CD4-positive, alpha-beta memory T cell (primary cell): Measurements from ENCODE around the gene STIM1. TPM values are rescaled to one million over a fixed set of nuclear protein-coding genes. Genes with fewer than 3 reads are reported as not detected.
"Not testable (repeated sequence)": the region's sequence is repeated elsewhere in the genome, so short reads cannot be mapped to it uniquely, and the experiment has no call there.

Experiments used
- CTCF ChIA-PET: fragments of 350-600 bp; sonication (Branson Sonifier 250); formaldehyde crosslinking; loops from one replicate; lab custom pipeline; 2021; ENCODE audit warnings: inconsistent platforms; ENCODE audit not compliant: partially characterized antibody; lab: Charles Lee
- POLR2A ChIA-PET: fragments of 350-600 bp; sonication (Branson Sonifier 250); formaldehyde crosslinking; loops from one replicate; lab custom pipeline; 2021; ENCODE audit not compliant: partially characterized antibody; lab: Charles Lee
- DNase-seq, 5 donors: peaks; one replicate each; pipeline versions ENCODE4 v3.0.0 to v3.0.0-alpha.2; 2020 to 2022; ENCODE audit warnings: mixed read lengths in 1 of 5
- H3K27ac ChIP-seq: one replicate; pipeline ENCODE4 v1.7.0; 2013; ENCODE audit warnings: low read depth, low read length
- H3K27me3 ChIP-seq: 2 replicates; pipeline ENCODE4 v1.7.0; 2013; ENCODE audit warnings: mild to moderate bottlenecking, low read length, moderate library complexity; ENCODE audit not compliant: insufficient read depth
- H3K36me3 ChIP-seq: 2 replicates; pipeline ENCODE4 v1.7.0; 2013; ENCODE audit warnings: mild to moderate bottlenecking, low read length, moderate library complexity; ENCODE audit not compliant: insufficient read depth
- H3K4me1 ChIP-seq: 2 replicates; pipeline ENCODE4 v1.7.0; 2013; ENCODE audit warnings: mild to moderate bottlenecking, low read length, moderate library complexity; ENCODE audit not compliant: insufficient read depth
- H3K4me3 ChIP-seq, 2 donors: one replicate each; pipeline ENCODE4 v1.7.0; 2013; ENCODE audit warnings: low read length in 2 of 2, mild to moderate bottlenecking in 1 of 2
- H3K9me3 ChIP-seq, 2 donors: one replicate each; pipeline ENCODE4 v1.7.0; 2013; ENCODE audit warnings: low read length in 2 of 2, control low read depth in 1 of 2; ENCODE audit not compliant: control insufficient read depth in 1 of 2
- H3K27ac Mint-ChIP-seq, 7 donors: one replicate each; pipeline ENCODE4 v1.8.0; 2020 to 2021; ENCODE audit warnings: mixed read lengths in 7 of 7, mild to moderate bottlenecking in 6 of 7, inconsistent platforms in 3 of 7, moderate library complexity in 3 of 7
- H3K27me3 Mint-ChIP-seq, 2 donors: one replicate each; pipeline ENCODE4 v1.8.0; 2020 to 2021; ENCODE audit warnings: mixed read lengths in 2 of 2
- H3K36me3 Mint-ChIP-seq, 2 donors: one replicate each; pipeline ENCODE4 v1.8.0; 2020 to 2021; ENCODE audit warnings: mixed read lengths in 2 of 2, inconsistent platforms in 1 of 2, mild to moderate bottlenecking in 1 of 2
- H3K4me1 Mint-ChIP-seq, 4 donors: one replicate each; pipeline ENCODE4 v1.8.0; 2020 to 2021; ENCODE audit warnings: mixed read lengths in 4 of 4, mild to moderate bottlenecking in 1 of 4
- H3K4me3 Mint-ChIP-seq, 8 donors: one replicate each; pipeline ENCODE4 v1.8.0; 2020 to 2021; ENCODE audit warnings: mixed read lengths in 8 of 8, mild to moderate bottlenecking in 7 of 8, moderate library complexity in 6 of 8, inconsistent platforms in 3 of 8
- H3K9me3 Mint-ChIP-seq, 8 donors: one replicate each; pipeline ENCODE4 v1.8.0; 2020 to 2021; ENCODE audit warnings: mixed read lengths in 8 of 8, mild to moderate bottlenecking in 5 of 8, inconsistent platforms in 3 of 8, moderate library complexity in 1 of 8
- intact Hi-C: fragments of 100-400 bp; cut with micrococcal nuclease; formaldehyde crosslinking; loops from one replicate; pipeline ENCODE4 v1.15.1; 2023
- polyA plus RNA-seq, 2 donors: library from polyadenylated mRNA; unstranded; fragments of 300-500 nt; fragmentation: Illumina TruSeq; gene quantifications; one replicate each; pipeline ENCODE4 v1.2.3, GENCODE V29; 2021
- total RNA-seq, 2 experiments: library from RNA; stranded (reverse); gene quantifications; one replicate each; pipeline ENCODE4 v1.2.3, GENCODE V29; 2021

The STIM1 gene
- total and polyA plus RNA-seq, 4 experiments from 2014 or later: 27.7 to 87.4 (median 65.5) TPM

DNA sequence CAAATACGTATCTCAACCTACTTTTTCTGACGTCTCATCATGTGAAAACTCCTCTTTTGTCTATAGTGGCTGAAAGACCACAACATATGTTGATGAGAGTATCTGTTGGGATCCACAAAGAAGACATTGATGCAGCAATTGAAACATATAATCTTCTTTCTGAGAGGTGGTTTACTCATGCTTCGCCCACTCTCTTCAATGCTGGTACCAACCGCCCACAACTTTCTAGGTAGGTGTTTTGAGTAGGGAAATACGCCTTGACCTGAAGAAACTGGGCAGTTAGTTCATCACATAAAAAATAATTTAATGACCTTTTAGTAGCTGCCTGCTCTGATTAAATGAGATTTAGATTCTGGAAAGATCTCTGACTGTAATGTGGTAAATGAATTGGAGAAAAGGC, 256.4 kb downstream of the STIM1 start:
- DNase-seq: no peak
- Mint-ChIP-seq H3K36me3 (peaks cover 51 to 56% of the 10 kb centered on the region in 2 donors), H3K27me3 (no peaks in the 10 kb centered on the region), H3K4me1 (peaks cover 0 to 3% (median under 1%) of the 10 kb centered on the region in 4 donors), H3K27ac (peak overlapping the region in 1 of 7 donors; percentile 49), H3K4me3 (no peak overlapping the region), H3K9me3 (no peaks in the 10 kb centered on the region)
- ChIA-PET CTCF (no interaction called here), POLR2A (no interaction called here)
- Histone ChIP-seq H3K27me3 (no peaks in the 10 kb centered on the region), H3K36me3 (peaks cover 38% of the 10 kb centered on the region), H3K27ac (no peak overlapping the region), H3K4me3 (no peak overlapping the region), H3K4me1 (no peaks in the 10 kb centered on the region), H3K9me3 (no peaks in the 10 kb centered on the region)
- intact Hi-C loops: no loop called here

GRCh38 chr11:4115128-4115527, 259.7 kb downstream of the STIM1 start:
- Mint-ChIP-seq H3K27me3 (no peaks in the 10 kb centered on the region), H3K4me3 (no peak overlapping the region), H3K36me3 (peaks cover 48 to 63% of the 10 kb centered on the region in 2 donors), H3K4me1 (peaks cover 0 to 5% (median 1%) of the 10 kb centered on the region in 4 donors), H3K9me3 (no peaks in the 10 kb centered on the region), H3K27ac (peak overlapping the region in 1 of 7 donors; percentile 37)
- intact Hi-C loops: no loop called here
- no peak overlapping the region for H3K27ac ChIP-seq
- CTCF ChIA-PET: no interaction called here
- DNase-seq: no peak
- peaks cover 32% of the 10 kb centered on the region for H3K36me3 ChIP-seq
- H3K4me1 ChIP-seq: no peaks in the 10 kb centered on the region
- H3K27me3 ChIP-seq: no peaks in the 10 kb centered on the region
- no peak overlapping the region for H3K4me3 ChIP-seq
- no peaks in the 10 kb centered on the region for H3K9me3 ChIP-seq
- POLR2A ChIA-PET: no interaction called here

DNA sequence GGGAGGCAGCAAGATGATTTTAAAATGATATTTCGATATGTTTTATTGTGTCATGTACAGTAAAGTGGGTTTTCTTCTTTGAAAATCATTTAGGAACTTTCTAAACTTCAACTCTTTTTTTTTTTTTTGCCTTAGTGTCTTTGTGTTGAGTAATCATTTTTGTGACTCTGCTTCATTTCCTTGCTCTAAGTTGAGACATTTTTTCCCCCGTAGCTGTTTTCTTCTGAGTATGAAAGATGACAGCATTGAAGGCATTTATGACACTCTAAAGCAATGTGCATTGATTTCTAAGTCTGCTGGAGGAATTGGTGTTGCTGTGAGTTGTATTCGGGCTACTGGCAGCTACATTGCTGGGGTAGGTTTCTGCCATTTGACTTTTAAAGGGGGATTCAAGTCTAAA, 262.6 kb downstream of the STIM1 start:
- H3K9me3 ChIP-seq: no peaks in the 10 kb centered on the region
- CTCF ChIA-PET: no interaction called here
- no peak for DNase-seq
- no peaks in the 10 kb centered on the region for H3K27me3 ChIP-seq
- POLR2A ChIA-PET: no interaction called here
- H3K27ac ChIP-seq: no peak overlapping the region
- peak overlapping the region in 5 of 7 donors; percentile 1 to 58 (median 49) for H3K27ac Mint-ChIP-seq
- no peak overlapping the region for H3K4me3 ChIP-seq
- peaks cover 0 to 5% (median 1%) of the 10 kb centered on the region in 4 donors for H3K4me1 Mint-ChIP-seq
- H3K36me3 ChIP-seq: peaks cover 38% of the 10 kb centered on the region
- H3K27me3 Mint-ChIP-seq: no peaks in the 10 kb centered on the region
- intact Hi-C loops: no loop called here
- H3K36me3 Mint-ChIP-seq: peaks cover 54 to 64% of the 10 kb centered on the region in 2 donors
- H3K9me3 Mint-ChIP-seq: no peaks in the 10 kb centered on the region
- H3K4me3 Mint-ChIP-seq: no peak overlapping the region
- no peaks in the 10 kb centered on the region for H3K4me1 ChIP-seq

DNA sequence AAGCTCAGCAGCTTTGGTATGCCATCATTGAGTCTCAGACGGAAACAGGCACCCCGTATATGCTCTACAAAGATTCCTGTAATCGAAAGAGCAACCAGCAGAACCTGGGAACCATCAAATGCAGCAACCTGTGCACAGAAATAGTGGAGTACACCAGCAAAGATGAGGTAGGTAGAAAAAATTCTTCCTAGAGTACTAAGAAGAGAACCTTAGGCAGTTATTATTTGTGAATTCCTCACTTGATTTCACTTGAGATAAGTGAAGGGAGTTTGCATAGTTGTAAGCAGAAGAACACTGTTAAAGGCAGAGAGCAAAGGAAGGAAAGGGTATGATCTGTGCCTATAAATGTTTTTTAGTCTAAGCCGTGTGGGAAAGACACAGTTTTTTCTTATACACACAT, 267.8 kb downstream of the STIM1 start:
- Mint-ChIP-seq H3K4me1 (peaks cover 0 to 1% (median 0%) of the 10 kb centered on the region in 4 donors), H3K27me3 (no peaks in the 10 kb centered on the region), H3K4me3 (no peak overlapping the region), H3K9me3 (no peaks in the 10 kb centered on the region), H3K36me3 (peaks cover 70 to 83% of the 10 kb centered on the region in 2 donors), H3K27ac (peak overlapping the region in 1 of 7 donors; percentile 42)
- intact Hi-C loops: no loop called here
- POLR2A ChIA-PET: interaction anchor here (1.2 kb wide), 1 partner anchor 283 kb away, joined by 3 read pairs; no protein-coding TSS in a partner anchor
- Histone ChIP-seq H3K9me3 (no peaks in the 10 kb centered on the region), H3K4me1 (no peaks in the 10 kb centered on the region), H3K36me3 (peaks cover 67% of the 10 kb centered on the region), H3K4me3 (no peak overlapping the region), H3K27ac (no peak overlapping the region), H3K27me3 (no peaks in the 10 kb centered on the region)
- CTCF ChIA-PET: no interaction called here
- DNase-seq: no peak

DNA sequence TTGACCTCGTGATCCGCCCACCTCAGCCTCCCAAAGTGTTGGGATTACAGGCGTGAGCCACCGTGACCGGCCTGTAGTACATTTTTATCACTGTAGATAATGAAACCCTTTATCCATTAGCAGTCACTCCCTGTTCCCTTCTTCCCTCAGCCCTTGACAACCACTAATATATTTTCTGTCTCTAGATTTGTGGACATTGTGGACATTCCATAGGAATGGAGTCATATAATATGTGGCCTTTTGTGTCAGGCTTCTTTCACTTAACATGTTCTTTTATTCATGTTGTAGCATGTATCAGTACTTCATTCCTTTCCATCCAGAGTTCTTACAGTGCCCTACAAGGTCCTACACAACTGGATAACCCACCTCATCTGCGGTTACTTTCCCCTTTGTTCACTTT, 269.7 kb downstream of the STIM1 start:
- intact Hi-C loops: no loop called here
- H3K27ac ChIP-seq: no peak overlapping the region
- H3K4me3 ChIP-seq: no peak overlapping the region
- H3K27me3 ChIP-seq: no peaks in the 10 kb centered on the region
- Mint-ChIP-seq H3K36me3 (peaks cover 61 to 77% of the 10 kb centered on the region in 2 donors), H3K27me3 (no peaks in the 10 kb centered on the region), H3K27ac (peak overlapping the region in 2 of 7 donors; percentile 3 to 75), H3K4me1 (peaks cover 0 to 1% (median 0%) of the 10 kb centered on the region in 4 donors), H3K9me3 (no peaks in the 10 kb centered on the region), H3K4me3 (no peak overlapping the region)
- peaks cover 65% of the 10 kb centered on the region for H3K36me3 ChIP-seq
- no peak for DNase-seq
- H3K4me1 ChIP-seq: no peaks in the 10 kb centered on the region
- no peaks in the 10 kb centered on the region for H3K9me3 ChIP-seq
- ChIA-PET POLR2A (no interaction called here), CTCF (no interaction called here)

DNA sequence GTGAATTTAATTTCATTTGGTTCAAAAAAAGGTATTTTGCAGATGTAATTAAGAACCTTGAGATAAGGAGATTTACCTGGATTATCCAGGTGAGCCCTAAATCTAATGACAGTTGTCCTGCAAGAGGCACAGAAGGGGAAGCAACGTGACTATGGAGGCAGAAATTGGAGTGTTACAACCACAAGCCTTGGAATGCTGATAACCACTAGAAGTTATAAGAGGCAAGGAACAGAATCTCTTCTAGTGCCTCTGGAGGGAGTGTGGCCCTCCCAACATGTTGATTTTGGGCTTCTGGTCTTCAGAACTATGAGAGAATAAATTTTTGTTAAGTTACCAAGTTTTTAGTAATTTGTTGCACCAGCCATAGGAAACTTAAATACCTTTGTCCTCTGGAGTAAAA, 271.9 kb downstream of the STIM1 start:
- H3K4me3 ChIP-seq: no peak overlapping the region
- CTCF ChIA-PET: no interaction called here
- H3K9me3 Mint-ChIP-seq: no peaks in the 10 kb centered on the region
- no peaks in the 10 kb centered on the region for H3K9me3 ChIP-seq
- H3K36me3 Mint-ChIP-seq: peaks cover 56 to 74% of the 10 kb centered on the region in 2 donors
- no peak overlapping the region for H3K4me3 Mint-ChIP-seq
- no peak overlapping the region for H3K27ac ChIP-seq
- no peak for DNase-seq
- peaks cover 53% of the 10 kb centered on the region for H3K36me3 ChIP-seq
- peak overlapping the region in 1 of 7 donors; percentile 11 for H3K27ac Mint-ChIP-seq
- no peaks in the 10 kb centered on the region for H3K4me1 ChIP-seq
- no peaks in the 10 kb centered on the region for H3K27me3 Mint-ChIP-seq
- H3K27me3 ChIP-seq: no peaks in the 10 kb centered on the region
- POLR2A ChIA-PET: no interaction called here
- H3K4me1 Mint-ChIP-seq: peaks cover 0 to 1% (median 0%) of the 10 kb centered on the region in 4 donors
- intact Hi-C loops: no loop called here

GRCh38 chr11:4130219-4130618, 274.8 kb downstream of the STIM1 start:
- H3K4me3 ChIP-seq, H3K4me1 ChIP-seq, H3K4me3 Mint-ChIP-seq, intact Hi-C loops, H3K27me3 Mint-ChIP-seq, CTCF ChIA-PET, H3K27ac ChIP-seq, H3K4me1 Mint-ChIP-seq, H3K27me3 ChIP-seq, H3K9me3 Mint-ChIP-seq, POLR2A ChIA-PET, DNase-seq, H3K9me3 ChIP-seq: not testable (repeated sequence)
- peak overlapping the region in 2 of 7 donors; percentile 17 to 39 for H3K27ac Mint-ChIP-seq
- peaks cover 52 to 78% of the 10 kb centered on the region in 2 donors for H3K36me3 Mint-ChIP-seq
- H3K36me3 ChIP-seq: peaks cover 57% of the 10 kb centered on the region
